Kasumi-1 (cell line): ENCODE data around the gene MUC4.

Experiments
- DNase-seq, 2 experiments: peaks; one replicate each; lab custom pipeline; 2025; lab: John Stamatoyannopoulos, UW

Gene MUC4

GRCh38 chr3:195811756-195812155 is at the start of gene MUC4:
Gene MUC4, minus strand, starts transcription at chr3:195811929. Its CDS starts 112 bp downstream, at chr3:195811817.
- DNase-seq: no peak

- no peak for DNase-seq
Observed at GRCh38 chr3:195860456-195860855, 48.7 kb upstream of the MUC4 start.

GRCh38 chr3:195859846-195860411 is 48.2 kb upstream of the MUC4 start:
- DNase-seq: no peak

GRCh38 chr3:195859061-195859845 is 47.5 kb upstream of the MUC4 start:
- DNase-seq: peak; percentile 47 to 50

GRCh38 chr3:195856410-195857084 is 44.8 kb upstream of the MUC4 start:
- DNase-seq: peak; percentile 58 to 65

- no peak for DNase-seq
Observed at GRCh38 chr3:195855471-195856409, 44.0 kb upstream of the MUC4 start.

GRCh38 chr3:195854628-195855294 is 43.0 kb upstream of the MUC4 start:
- no peak for DNase-seq

GRCh38 chr3:195853996-195854395 is 42.3 kb upstream of the MUC4 start:
- no peak for DNase-seq

- DNase-seq: no peak
Observed at GRCh38 chr3:195853036-195853435, 41.3 kb upstream of the MUC4 start.

GRCh38 chr3:195850857-195851543 is 39.3 kb upstream of the MUC4 start:
- DNase-seq: peak; percentile 96 to 97

- DNase-seq: no peak
Observed at GRCh38 chr3:195849322-195850074, 37.8 kb upstream of the MUC4 start.

- no peak for DNase-seq
Observed at GRCh38 chr3:195847055-195847950, 35.6 kb upstream of the MUC4 start.

GRCh38 chr3:195845483-195845882 is 33.8 kb upstream of the MUC4 start:
- no peak for DNase-seq

GRCh38 chr3:195844671-195845218 is 33.0 kb upstream of the MUC4 start:
- no peak for DNase-seq

- DNase-seq: no peak
Observed at GRCh38 chr3:195839260-195840010, 27.7 kb upstream of the MUC4 start.

- no peak for DNase-seq
Observed at GRCh38 chr3:195838714-195839113, 27.0 kb upstream of the MUC4 start.

GRCh38 chr3:195836476-195837135 is 24.9 kb upstream of the MUC4 start:
- DNase-seq: no peak
